HG02970 (cell line): ENCODE data around the gene MTURN.
"Not testable (repeated sequence)": the region's sequence is repeated elsewhere in the genome, so short reads cannot be mapped to it uniquely, and the experiment has no call there.

Experiments used
- ATAC-seq: cut with Tn5 transposase; IDR thresholded peaks from one replicate; pipeline ENCODE4 v1.9.1; 2021; ENCODE audit warnings: mild to moderate bottlenecking, moderate library complexity, moderate number of reproducible peaks; ENCODE audit not compliant: unreplicated experiment, low FRiP score

Gene MTURN

DNA sequence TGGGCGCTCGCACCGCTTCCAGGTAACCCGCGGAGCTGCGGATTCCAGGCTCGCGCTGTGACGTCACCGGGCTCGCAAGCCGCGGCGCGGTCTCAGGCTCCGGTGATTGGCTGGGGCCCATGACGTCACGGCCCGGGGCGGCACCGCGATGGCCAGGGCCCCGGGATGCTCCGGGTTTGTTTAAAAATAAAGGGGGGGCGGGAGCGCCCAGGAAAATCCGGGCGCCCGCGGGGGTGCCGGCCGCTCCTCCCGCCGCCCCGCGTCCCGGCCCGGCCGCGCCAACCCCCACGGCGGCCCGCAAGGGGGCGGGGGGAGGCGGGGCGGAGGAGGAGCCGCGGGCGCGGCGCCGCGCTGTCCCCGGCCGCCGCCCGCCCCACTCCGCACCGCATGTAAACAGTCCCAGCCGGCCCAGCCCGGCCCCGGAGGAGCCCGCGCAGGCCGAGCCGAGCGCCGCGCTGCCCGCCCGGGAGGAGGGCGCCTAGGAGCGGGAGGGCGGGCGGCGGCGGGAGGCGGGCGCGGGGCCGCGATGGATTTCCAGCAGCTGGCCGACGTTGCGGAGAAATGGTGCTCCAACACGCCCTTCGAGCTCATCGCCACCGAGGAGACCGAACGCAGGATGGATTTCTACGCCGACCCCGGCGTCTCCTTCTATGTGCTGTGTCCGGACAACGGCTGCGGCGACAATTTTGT, at the start of gene MTURN:
Gene MTURN, plus strand, starts transcription at position 376 of the 690 bp plus-strand sequence. Its CDS starts 151 bp downstream, at position 527.
- peak; percentile 77 for ATAC-seq

DNA sequence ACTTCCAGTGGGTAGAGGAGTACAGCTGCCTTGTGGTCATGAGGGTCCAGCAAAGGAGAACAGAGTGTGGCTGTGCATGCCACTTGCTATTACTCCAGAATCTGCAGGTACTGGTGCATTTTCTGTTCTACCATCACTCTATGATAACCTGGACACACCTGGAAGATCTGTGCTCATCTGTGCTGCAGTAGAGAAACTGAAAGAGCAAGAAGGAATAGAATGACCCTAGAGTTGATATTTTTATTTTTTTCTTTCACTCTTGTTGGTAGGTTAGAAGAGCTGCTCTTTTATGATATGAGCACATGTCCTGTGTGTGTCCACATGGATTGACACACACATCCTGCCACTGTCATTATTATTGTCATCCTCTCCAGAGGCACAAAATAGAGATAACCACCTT, 48.3 kb upstream of the MTURN start:
- ATAC-seq: no peak

DNA sequence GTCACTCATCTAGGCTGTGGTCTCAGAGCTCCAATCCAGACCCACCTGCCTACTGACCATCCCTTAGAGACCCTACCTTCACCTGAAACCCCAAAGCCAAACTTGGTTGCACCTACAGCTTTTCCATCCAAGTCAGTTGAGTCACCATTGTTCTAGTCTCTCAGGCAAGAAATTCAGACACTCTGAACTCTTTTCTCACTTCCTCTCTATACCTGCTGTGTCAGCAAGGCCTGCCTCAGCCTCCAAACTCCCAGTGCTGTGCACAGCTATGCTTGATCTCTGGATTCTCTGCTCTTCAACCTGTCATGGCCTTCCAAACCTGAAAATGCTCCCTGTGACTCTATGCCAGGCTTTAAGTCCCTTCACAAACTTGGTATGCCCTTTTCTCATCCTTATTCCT, 47.4 kb upstream of the MTURN start:
- no peak for ATAC-seq

DNA sequence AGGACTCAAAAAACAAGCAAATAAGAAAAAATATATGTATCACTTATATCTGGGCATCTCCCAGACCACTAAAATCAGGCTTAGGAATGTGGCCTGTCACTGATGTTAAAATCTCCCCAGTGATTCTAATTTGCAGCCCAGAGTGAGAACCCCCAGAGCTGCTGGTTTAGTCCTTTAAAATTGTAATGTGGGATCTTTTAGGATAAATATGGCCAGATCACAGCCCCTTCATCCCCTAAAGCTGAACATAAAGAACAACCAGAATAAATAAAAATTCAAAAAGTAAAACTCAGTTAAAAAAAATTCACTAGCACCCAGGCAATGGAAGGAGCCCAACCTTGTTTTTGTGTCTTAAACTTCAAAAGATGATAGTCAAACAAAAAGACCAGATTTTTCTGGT, 46.4 kb upstream of the MTURN start:
- no peak for ATAC-seq

DNA sequence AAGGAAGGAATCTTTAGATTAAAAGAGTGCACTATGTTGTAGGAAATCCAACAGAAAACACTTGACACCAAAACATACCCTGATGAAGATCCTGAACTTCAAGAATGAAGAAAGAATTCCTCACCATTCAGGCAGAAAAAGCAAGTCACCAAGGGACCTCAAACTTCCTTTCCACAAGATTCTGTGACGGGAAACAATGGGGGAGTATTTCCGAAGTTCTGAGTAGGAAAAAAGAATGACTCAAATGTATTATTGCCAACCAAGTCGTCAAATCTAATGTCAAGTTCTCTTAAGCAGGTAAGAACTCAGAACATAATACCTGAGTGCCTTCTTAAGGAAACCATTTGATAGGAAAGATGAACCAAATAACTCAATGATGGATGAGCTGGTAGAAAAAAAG, 44.7 kb upstream of the MTURN start:
- ATAC-seq: no peak

DNA sequence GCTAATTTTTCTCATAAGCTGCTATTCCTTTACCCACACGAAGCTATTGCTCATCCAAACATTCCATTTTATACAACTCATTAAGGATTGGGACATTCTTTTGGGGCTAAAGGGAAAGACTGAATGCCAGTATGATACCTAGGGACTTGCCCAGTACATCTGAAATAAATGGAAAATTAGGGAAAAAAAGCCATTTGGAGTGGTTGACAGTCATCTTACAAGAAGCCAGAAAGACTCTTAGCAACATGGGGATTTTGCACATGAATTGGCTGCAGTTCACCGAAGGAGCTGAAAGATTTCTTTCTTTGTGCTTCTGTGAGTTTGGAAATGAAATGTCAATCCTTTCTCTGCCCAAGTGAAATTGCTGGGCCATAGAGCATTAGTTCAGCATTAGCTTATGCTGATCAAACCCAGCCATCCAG, 43.3 kb upstream of the MTURN start:
- ATAC-seq: no peak

DNA sequence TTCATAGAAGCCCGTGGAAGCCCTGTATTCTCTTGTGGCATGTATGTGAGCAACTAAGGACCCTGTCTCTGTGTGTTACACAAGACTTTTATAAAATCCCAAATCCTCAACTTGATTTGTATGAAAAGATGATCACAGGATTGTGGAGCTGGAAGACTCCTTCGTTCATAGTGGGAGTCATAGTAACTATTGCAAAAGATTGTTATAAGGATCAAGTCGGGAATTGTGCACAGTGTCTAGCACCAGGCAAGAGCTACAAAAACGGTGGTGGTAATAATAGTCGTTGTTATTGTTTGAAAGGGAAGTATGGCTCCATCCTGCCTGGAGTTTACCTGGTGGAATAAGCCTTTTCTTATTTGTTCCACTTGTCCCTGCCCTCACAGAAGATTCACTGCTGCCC, 42.8 kb upstream of the MTURN start:
- ATAC-seq: no peak

DNA sequence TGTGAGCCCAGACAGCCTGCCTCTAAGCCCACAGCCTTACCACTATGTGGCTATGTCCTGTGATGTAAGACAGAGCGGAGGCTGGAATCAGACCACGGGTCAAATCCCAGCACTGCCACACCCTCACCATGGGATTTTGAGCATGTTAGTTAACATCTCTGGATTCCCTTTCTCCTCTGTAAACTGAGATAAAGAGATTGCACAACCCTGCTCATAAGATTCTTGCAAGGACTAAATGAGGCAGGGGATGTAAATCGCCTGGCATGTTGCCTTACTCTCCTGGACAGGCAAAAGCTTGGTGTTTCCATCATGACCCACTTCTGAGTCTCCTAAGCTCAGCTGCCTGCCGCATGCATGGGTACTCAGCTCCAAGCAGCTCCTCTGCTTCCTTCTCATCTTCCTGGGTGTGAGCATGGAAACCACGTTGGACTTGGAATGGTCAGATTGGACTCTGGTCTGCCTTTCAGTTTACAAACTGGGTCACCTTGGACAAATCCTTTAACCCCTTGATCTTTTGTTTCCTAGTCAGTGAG, 41.3 kb upstream of the MTURN start:
- ATAC-seq: no peak

DNA sequence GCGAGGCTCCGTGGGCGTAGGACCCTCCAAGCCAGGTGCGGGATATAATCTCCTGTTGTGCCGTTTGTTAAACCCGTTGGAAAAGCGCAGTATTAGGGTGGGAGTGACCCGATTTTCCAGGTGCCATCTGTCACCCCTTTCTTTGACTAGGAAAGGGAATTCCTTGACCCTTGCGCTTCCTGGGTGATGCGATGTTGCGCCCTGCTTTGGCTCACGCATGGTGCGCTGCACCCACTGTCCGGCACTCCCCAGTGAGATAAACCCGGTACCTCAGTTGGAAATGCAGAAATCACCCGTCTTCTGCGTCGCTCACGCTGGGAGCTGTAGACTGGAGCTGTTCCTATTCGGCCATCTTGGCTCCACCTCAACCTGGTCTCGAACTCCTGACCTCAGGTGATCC, 36.2 kb upstream of the MTURN start:
- not testable (repeated sequence) for ATAC-seq

DNA sequence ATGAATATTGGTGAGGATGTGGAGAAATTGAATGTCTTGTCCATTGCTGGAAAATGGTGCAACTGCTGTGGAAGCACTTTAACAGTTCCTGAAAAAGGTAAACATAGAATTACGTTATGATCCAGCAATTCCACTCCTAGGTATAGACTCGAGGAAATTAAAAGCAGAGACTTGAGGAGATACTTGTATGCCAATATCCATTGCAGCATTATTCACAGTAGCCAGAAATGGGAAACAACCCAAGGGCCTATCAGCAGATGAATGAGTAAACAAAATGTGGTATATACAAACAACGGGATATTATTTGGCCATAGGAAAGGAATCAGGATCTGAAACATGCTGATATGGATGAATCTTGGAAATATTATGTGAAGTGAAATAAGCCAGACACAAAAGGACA, 32.5 kb upstream of the MTURN start:
- no peak for ATAC-seq

DNA sequence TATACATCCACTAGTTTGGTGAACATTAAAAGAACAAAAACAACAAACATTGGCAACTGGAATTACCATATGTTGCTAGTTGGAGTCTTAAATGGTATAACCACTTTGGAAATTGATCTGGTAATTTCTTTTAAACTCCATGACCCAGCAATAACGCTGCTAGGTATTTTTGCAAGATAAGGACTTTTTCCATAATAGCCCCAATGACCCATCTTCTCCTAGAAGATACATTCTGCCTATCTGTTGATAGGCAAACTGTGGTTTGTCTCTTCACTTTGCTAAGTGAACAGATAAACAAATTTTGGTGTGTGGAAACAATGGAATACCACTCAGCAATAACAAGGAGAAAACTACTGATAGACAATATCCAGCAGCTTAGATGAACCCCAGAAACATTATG, 30.6 kb upstream of the MTURN start:
- ATAC-seq: no peak

DNA sequence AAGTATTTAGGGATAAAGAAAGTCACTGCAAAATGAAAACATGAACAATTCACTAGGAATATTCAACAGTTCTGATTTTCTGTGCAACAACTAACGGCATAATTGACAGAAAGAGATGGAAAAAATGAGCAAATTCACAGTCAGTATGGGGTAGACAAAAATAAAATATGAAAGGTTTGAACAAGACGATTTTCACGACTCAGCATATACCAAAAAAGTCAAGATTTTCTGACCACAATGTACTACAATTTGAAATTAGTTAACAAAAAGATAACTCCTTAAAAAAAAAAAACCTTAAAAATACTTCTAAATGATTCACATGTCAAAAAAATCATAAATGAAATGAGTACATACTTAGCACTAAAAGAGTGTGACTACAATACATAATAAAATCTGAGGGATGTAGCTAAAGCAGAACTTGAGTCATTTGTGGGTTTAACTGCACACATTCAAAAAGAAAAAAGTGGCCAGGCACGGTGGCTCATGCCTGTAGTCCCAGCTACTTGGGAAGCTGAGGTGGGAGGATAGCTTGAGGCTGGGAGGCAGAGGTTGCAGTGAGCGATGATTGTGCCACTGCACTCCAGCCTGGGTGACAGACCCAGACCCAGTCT, 22.6 kb upstream of the MTURN start:
- ATAC-seq: no peak

DNA sequence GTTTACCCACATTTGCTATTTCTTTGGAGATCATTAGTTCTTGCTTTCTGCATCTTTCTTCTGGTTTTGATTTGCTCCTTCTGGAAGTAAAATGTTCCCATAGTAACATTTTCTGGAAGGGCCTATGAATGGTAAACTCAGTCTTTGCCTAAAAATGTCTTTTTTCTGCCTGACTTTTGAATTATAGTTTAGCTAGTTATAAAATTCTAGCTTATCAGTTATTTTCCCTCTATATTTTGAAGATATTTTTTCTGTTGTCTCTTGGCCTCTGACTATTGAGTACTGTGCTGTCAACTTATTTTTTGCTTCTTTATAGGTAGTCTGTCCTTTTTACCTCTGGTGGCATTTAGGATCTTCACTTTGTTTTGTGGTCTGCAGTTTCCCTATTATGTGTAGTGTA, 21.6 kb upstream of the MTURN start:
- no peak for ATAC-seq

DNA sequence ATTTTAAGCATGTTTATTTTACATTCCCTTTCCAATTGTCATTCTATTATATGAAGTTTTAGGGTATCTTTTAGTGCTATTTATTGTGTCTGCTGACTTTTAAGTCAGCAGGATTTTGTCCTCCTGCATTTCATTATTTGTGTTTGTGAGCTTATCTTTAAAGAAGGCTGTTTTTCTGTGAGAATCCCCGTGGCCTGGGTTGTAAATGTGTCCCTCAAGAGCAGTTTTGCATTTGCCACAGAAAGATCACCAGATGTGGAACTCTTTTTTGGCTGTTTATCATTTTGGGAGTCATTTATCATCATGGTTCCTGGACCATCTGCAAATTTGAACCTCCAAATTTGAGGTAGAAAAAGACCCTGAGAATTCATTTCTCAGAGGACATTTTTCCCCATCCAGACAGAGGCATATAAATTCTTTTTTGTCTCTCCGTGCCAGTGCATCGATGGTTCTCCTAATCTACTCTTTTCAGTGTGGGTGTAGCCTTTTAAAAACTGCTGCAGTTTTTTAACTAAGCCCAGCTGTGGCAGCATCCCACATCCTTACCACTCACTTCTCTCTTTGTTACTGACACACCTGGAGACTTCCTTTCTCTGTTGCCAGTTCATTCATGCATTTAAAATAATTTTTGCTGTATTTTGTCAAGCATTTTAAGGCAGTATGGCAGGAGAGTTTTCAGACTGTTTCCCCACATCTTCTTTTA, 20.1 kb upstream of the MTURN start:
- ATAC-seq: no peak

DNA sequence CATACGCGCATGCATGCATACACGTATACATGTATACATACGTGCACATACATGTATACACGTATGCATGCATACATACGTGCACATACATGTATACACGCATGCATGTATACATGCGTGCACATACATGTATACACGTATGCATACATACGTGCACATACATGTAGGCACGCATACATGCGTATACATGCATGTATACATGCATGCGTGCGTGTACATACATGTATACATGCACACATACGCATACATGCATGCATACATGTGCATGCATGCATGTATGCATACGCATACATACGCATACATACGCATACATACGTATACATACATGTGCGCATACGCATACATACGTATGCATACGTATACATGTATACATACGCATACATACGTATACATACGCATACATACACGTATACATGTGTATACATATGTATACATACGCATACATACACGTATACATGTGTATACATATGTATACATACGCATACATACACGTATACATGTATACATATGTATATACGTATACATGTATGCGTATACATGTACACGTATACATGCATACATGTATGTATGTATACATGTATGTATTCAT, 19.0 kb upstream of the MTURN start:
- no peak for ATAC-seq

DNA sequence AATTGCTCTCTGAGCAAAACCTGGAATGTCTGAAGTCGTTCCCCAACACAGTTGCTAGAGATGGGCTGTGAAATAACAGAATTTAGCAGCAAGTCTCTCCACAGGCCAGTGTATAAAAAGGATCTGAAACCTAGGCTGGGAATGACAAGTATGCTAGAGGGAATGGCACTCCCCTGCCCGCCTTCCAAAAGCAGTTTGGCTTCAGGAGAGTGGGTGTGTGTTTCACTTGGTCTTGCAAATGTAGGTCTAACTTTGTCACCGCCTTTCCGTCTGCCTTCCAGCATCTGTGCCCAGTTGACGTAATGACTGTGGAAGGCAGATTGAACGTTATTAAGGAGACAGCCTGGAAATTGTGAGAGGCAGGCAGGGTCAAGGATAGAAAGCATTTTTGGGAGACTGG, 18.0 kb upstream of the MTURN start:
- no peak for ATAC-seq

DNA sequence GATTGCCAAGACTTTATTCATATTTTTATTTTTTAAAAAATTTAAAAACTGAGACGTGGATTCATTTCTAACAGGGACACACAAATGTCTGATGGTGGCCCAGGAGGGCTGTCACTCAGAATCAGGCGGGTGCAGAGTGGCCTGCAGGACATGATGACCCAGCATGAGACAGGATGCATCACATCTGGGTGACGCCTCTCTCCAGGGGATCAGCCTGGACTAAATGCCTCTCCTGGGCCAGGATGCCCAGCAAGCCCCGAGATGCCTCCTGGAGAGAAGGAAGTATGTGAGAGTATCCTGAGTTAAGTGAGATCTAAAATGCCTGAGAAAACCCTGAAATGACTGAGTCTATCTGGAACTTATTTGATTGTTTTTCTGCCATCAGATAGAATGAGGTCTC, 16.9 kb upstream of the MTURN start:
- no peak for ATAC-seq

DNA sequence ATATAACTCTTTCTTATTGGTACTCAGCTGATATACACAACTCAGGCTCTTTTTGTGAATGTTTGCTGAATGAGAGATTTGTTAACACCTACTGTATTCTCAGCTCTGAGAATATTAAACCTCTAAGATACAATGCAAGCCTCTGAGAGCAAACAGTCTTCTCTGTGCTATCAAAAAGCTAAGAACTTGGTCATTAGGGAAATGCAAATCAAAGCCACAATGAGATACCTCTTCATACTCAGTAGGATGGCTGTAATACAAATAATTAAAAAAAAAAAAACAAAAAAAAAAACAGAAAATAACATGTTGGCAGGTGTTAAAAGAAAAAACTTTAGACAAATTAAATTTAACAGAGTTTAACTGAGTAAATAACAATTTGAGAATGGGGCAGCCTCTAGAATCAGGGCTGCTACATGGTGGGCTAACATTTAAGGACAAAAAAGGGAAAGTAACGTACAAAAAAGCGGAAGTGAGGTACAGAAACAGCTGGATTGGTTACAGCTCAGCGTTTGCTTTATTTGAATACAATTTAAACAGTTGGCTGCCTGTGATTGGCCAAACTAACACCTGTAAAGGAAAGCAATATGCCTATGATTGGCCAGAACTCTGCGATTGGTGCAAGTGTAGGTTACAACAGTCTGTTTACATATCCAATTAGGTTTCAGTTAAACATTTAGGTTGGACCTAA, 14.8 kb upstream of the MTURN start:
- ATAC-seq: no peak

DNA sequence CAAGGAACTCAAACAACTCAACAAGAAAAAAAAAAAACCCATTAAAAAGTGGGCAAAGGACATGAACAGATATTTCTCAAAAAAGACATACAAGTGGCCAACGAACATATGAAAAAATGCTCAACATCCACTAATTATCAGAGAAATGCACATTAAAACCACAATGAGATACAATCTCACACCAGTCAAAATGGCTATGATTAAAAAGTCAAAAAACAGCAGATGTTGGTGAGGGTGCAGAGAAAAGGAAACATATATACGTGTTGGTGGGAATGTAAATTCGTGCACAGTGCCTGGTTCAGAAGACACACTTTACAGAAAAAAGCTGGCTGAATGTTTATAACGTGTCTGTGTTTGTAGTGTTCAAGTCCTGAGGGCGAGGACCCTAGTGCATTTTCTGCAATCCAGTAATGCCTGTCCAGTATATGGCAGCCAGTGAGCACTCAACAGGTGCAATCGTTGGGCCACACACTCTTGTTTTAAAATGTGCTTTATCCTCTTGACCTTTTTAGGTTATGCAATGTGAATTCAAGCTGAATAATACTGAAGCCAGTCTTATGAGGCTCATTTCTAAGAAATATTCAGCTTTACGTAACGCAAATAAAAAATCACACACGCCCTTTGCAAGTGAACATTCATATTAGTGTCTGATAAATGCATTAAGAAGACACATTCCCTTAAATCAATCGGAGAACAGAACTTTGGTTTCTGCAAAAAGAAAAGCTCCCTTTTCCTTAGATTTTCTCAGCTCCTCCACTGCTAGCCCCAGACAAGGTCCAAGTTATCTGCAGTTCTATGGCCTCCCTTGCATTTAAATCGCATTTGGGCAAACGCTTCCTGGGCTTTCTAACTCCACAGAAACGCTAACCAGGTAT, 813 bp upstream of the MTURN start:
- no peak for ATAC-seq
